ENCODE measurements around the gene DAPP1.

The DAPP1 gene

DNA sequence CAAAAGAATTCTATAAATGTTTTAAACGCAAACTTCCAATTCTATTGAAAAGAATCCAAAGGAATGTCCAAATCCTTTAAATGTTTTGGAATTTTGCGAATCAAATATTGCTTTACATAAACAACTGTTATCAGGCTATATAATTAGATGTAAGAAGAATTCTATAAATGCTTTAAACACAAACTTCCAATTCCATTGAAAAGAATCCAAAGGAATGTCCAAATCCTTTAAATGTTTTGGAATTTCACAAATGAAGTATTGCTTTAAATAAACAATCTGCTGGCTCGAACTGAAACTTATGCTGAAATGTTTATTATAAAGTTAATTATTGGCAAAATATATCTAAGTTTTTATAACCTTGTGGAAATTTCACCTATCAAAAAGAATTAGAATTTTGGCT, 16.1 kb downstream of the DAPP1 start:
- no peak overlapping the region for H3K4me3 ChIP-seq (ENCODE audit: low read length)
- no peak for DNase-seq (ENCODE audit: low read depth)
- TF ChIP-seq CTCF (conservative IDR thresholded peaks at IDR 0.05; ENCODE audit: low read depth, low read length) = no peak

DNA sequence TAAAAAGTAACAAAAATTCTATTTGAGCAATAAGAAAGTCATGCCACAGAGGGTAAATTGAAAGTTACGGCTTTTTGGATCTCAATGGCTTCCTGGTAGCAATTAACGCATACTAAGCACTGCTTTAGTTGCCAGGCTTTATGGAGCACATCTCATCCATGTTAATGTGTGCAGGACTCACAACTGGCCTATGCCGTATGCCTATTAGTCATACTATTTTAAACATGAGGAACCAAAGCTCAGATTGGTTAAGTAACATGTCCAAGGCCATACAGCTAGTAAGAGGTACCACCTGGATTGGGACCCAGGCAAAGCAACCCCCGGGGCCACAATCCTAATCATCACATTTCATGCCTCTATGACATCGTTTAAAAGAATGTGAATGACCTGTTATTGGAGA, 17.1 kb downstream of the DAPP1 start:
- DNase-seq (ENCODE audit: low read depth) = no peak
- no peak overlapping the region for H3K4me3 ChIP-seq (ENCODE audit: low read length)
- no peak for TF ChIP-seq CTCF (conservative IDR thresholded peaks at IDR 0.05; ENCODE audit: low read depth, low read length)

GRCh38 chr4:99834569-99834968, 17.9 kb downstream of the DAPP1 start:
- TF ChIP-seq CTCF (conservative IDR thresholded peaks at IDR 0.05; ENCODE audit: low read depth, low read length) = no peak
- DNase-seq (ENCODE audit: low read depth) = no peak

DNA sequence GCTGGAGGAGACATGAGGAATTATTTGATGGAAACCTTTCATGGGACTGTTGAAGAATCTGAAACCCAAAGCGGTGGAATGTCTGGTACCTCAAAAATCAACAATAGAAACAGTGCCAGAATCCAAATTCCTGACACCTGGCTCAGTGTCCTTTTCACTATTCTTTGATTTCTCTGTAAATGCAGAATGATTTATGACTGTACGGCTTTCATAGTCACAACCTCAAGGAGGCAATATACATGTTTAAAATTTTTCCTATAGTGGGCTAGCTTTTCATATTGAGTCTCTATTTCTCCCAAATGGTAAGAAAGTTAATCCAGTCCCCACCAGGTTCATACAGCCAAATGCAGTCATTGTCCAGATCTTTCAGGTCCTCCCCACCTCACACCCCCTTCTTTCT, 19.3 kb downstream of the DAPP1 start:
- no peak for DNase-seq (ENCODE audit: low read depth)
- no peak for TF ChIP-seq CTCF (conservative IDR thresholded peaks at IDR 0.05; ENCODE audit: low read depth, low read length)
- no peak overlapping the region for H3K4me3 ChIP-seq (ENCODE audit: low read length)

More at GRCh38 chr4:99834569-99834968, 17.9 kb downstream of the DAPP1 start:
- H3K4me3 ChIP-seq (ENCODE audit: low read length) = no peak overlapping the region

GRCh38 chr4:99838927-99839326, 22.3 kb downstream of the DAPP1 start:
- DNase-seq (ENCODE audit: low read depth) = no peak
- no peak for TF ChIP-seq CTCF (conservative IDR thresholded peaks at IDR 0.05; ENCODE audit: low read depth, low read length)

DNA sequence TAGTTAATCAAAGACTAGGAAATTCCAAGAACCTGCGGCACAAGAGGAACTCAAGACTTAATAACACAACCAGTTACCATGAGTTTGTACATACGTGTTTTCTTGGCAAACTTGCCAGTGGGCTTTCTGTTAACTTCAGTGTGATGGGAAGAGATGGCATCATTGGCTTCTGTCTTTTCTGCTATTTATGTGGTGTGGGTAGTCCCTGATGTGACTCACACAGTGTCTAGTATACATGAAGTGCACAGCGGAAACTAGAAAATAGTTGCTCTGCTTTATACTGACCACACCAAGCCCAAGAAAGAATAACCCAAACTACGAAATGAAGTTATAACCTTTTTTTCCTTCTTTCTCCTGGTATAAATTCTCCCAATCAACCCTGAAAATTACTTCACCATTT, 24.5 kb downstream of the DAPP1 start:
- no peak for TF ChIP-seq CTCF (conservative IDR thresholded peaks at IDR 0.05; ENCODE audit: low read depth, low read length)
- DNase-seq (ENCODE audit: low read depth) = no peak
- no peak overlapping the region for H3K4me3 ChIP-seq (ENCODE audit: low read length)

More at GRCh38 chr4:99838927-99839326, 22.3 kb downstream of the DAPP1 start:
- no peak overlapping the region for H3K4me3 ChIP-seq (ENCODE audit: low read length)

DNA sequence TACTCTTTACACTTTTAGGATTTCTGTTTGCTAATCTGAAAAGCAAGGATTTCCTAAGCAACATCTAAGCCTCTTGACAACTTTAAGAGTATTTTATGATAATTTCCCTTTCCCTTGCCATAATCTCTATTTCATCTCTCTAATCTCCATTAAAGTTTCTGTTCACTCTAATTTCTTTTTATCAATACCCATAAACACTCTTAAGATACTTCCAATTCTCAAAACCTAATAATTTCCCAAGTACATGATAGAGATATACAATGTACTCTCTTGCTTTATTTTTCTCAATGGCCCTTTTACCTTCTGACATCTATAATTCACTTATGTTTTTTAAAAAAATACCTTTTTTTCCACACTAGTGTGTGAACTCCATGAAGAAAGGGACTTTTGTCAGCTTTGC, 26.8 kb downstream of the DAPP1 start:
- H3K4me3 ChIP-seq (ENCODE audit: low read length) = no peak overlapping the region
- TF ChIP-seq CTCF (conservative IDR thresholded peaks at IDR 0.05; ENCODE audit: low read depth, low read length) = no peak
- DNase-seq (ENCODE audit: low read depth) = no peak

Measured in retinal pigment epithelial cell (primary cell).